Measurements from ENCODE around the gene FGF12. TPM values are rescaled to one million over a fixed set of nuclear protein-coding genes. Genes with fewer than 3 reads are reported as not detected.
"Not testable (repeated sequence)": the region's sequence is repeated elsewhere in the genome, so short reads cannot be mapped to it uniquely, and the experiment has no call there.

The FGF12 gene
- polyA plus RNA-seq, 12 donors = 1.8 to 15.5 (median 2.8) TPM; not detected in 1

DNA sequence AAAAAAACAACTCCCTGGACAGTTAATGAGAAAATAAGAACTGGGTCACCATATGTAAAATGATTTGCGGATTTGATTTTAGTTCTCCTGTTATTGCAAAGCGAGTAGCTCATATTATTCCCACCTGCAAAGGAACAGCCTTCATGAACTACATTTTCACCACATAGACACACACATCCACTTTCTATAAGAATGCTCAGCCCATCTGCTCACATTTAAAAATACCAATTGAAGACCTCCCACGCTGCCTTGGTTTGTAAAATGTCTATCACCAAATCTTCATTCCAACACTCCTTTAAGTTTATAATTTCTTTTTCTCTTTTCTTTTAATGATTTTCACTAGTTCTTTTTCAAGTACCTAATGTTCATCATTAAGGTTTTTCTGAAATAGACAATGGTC, 148.6 kb downstream of the FGF12 start:
- no peak for DNase-seq

DNA sequence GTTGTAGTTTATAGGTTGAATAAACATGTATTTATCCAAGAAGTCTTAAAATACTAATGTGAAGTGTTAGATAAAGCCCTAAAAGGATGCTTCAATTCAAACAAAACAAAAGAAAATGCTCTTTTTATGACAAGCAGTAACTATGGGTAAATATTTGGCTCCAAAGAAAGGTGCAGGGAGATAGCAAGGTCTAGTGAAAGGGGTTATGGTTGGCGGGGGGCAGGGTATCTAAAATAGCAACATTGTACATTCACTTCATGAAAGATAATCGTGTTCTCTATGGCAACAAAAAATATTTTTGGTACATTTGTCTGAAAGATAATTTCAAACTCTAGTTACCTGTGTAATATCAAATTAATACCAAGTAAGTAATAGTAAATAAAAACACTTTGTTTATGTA, 149.5 kb downstream of the FGF12 start:
- no peak for DNase-seq

DNA sequence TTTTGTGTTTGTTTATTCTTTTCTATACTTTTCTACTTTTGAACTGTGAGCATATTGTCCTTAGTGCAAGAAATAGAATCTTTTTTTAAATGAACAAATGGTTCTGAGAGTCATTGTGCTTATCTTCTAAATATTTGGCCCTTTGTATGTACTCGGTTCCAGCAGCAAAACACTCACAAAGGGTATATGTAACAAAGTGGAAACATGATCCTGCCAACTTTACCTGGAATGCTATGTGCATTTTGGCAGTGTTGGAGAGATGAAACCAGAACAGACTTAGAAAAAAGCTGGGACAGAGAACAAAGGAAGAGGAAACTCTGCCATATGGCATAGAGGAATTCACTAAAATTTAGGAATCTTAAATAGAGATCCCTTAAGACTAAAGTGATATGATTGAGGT, 150.1 kb downstream of the FGF12 start:
- no peak for DNase-seq

DNA sequence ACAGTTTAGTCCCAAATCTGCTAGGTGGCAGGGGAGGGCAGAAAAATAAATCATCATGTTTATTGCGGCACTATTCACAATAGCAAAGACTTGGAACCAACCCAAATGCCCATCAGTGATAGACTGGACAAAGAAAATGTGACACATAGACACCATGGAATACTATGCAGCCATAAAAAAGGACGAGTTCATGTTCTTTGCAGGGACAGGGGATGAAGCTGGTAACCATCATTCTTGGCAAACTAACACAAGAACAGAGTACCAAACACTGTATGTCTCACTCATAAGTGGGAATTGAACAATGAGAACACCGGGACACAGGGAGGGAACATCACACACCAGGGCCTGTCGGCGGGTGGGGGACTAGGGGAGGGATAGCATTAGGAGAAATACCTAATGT, 150.6 kb downstream of the FGF12 start:
- DNase-seq = not testable (repeated sequence)

DNA sequence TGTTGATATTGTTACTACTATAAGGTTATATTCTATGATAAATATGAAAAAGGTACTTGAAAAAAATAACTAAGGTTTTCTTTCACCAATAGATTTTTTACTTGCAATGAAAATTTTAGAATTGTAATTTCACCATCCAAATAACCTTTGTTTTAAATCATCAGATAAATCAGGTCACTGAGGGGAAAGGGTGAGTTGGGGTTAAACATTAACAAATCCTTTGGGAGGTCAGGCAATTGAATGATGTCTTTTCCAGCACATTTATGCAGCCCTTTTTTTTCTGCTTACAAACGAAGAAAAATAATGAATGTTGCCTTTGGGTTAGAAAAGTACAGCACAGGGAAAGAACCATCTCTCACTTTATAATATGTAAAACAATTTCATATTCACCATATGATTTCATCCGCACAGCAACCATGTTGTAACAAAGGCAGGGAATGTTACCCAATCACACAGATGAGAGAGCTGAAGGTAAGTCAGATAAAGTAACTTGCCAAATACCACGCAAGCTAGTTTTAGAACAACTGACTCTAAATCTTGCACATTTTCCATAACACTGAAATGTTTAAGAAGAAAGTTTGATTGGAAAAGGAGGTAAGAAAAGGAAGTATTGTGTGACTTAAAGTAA, 151.3 kb downstream of the FGF12 start:
- DNase-seq = no peak

DNA sequence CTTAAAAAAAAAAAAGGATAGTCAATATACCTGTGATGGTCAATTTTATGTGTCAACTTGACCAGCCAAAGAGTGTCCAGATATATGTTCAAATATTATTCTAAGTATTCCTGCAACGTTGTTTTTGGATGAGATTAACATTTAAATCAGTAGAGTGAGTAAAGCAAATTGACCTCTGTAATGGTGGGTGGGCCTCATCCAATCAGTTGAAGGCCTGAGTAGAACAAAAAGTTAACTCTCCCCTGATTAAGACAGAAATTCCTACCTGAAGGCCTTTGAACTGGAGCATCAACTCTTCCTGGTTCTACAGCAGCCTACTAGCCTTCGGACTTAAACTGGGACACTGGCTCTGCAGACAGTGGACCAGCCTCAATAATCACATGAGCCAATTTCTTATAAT, 154.1 kb downstream of the FGF12 start:
- no peak for DNase-seq

DNA sequence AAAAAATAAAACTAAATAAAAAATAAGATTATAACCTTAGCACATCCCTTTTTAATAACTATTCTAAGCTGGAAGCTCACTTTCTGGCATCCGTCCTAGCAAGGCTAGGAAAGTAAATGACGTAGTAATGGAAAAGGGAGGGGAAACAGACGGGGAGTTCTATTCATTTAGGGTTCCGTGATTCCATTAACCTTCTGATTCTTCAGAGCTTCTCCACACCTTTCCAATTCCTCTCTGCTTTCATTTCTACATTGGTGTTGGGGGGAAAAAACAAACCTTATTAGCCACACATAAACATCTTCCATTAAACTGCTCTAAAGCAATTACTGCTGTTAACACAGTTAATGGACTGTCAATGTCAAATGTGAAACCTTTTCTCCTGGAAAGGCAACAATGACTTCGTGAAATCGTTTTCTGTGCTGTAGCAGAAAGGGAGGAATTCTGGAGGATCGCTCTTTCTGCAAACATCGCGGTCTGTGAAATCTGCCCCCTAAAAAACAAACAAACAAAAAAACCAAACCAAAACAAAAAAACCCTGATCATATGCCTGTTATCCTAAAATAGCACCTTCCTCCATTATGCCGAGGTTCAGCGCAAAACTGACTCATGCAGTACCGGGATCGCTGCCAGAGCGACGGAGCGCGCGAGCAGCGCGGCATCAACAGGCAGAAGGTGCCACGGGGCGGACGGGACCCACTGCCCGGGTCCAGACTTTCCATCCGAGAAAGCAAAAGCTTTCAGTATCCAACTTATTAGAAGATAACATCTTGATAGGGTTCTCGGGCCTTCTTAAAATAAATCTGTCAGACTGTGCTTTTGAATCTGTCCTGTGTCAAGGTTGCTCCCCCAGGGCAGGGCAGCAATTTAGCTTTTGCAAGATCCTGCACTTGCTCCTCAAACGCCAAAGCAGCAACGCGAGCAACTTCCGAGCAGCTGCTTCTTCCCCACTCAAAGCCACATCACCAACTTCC, 156.2 kb downstream of the FGF12 start:
- peak; percentile 39 for DNase-seq

DNA sequence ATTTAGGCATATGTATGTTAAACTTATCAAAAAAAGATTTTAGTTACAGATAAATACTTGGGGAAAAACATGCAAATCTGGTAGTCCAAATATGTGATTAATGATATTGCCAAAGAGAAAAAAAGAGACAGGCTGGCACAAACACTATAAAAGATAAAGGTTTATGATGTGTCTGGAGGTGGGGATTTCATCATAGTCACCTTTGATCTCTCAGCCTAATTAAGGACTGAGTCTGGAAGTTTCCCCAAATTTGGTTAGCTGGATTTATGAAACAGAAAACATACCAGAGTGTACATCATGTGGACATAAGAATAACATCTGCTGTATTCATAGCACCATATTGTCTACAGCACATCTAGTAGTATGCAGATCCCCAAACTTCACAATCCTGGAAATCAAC, 157.0 kb downstream of the FGF12 start:
- no peak for DNase-seq

DNA sequence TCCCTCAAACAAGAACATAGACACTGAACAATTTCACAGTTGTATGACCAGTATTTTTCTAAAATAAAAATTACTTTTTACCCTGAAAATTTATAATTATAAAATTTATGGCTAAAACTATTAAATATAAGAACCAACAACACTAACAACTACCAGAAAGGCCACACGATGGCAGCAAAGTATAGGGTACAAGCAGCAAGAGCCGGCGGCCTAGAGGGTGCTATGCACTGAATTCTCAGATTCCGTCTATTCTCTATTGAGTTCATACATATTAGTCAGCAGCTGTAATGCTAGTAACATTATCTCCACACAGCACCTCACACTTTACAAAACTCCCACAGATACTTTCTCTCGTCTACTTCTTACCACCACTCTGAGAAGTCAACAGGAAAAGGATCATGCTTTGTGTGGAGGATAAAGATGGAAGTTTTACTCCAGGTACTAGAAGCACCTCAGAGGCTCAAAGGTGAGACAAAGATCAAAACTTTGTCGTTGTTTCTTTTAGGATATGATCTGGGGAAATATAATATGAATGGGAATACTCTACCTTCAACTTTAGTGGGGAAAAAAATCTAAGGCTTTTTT, 160.5 kb downstream of the FGF12 start:
- peak; percentile 77 for DNase-seq

DNA sequence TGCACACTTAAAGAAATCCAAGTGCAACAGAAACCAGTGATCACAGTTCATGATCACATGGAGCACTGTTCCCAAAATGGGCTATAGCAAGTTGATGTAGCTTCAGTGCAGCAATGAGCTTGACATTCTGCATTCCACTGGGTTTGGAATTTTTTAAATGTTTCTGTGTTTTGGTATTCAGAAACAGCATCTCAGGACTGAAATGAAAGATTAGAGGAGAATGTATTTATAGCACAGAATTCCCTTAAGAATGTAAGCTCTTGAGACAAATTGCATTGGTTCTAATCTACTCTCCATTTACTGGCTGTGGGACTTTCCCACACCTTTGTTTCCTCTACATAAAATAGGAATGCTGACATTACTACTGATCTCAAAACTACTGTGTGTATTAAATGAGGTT, 162.7 kb downstream of the FGF12 start:
- no peak for DNase-seq

DNA sequence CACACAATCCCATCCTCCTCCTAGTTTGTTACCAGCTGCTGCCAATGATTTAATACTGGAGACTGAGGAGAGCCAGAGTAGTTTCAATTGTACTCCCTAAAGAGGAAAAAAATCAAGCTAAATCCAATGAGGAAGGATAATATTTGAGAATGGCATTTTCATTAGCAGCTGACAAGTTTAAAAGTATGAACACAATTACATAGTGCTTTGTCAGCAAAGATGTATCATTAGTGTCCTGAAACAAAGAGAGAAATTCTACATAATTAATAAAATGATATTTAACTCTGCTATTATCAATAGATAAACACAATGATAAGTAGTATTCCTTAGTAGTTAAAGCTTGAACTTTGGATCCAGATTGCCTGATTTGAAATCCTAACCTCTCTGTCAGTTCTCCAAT, 163.9 kb downstream of the FGF12 start:
- DNase-seq = no peak

DNA sequence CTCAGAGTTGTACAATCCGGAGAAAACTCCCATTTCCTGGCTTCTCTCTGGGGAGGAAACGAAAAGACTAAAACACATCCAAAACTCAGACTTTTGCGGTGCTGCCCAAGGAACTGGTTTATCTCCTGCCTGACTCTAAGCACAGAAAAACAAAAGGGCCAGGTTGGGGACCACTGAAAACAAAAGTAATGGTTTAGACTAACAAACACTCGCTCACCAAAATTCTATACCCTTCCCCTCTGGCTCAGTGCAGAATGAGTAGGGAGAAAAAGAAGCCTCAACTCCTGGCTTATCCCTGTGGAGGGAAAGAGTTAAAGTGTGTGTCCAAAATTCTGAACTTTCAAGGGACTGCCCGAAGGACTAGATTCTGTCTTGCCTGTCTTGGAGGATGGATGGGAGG, 173.6 kb downstream of the FGF12 start:
- DNase-seq = no peak

DNA sequence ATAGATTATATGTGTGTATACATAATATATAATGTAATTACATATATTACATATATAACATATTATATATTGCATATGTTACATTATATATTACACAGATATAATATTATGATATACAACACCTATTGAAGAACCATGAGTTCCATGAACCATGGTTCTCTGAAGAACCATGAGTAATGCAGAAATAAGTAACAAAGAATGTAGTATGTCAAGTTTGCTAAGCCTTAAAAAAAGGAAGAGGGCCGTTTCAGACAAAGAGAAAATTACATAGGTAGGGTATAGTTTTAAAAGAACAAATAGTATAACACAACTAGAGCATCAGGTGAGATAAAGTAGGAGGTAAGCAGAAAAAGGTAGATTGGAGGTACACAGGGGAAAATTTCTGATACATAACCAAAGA, 177.0 kb downstream of the FGF12 start:
- DNase-seq = no peak

DNA sequence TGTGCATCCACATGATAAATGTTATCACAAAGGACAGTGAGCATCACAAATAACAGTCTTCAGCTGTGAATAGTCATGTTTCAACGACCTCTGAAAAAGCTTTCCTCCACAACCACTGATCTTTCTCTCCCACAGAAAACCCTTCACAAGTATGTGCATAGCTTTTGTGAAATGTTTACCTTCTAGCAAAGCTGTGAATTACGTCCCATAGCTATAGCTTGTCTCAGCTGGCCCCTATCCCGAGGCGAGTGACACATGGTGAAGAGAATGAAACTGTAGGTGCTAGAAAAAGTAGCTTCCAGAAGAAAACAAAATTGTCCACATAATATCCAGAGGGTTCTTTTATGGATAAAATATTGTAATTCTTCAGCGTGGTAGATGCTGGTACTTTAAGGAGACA, 182.0 kb downstream of the FGF12 start:
- DNase-seq = no peak

DNA sequence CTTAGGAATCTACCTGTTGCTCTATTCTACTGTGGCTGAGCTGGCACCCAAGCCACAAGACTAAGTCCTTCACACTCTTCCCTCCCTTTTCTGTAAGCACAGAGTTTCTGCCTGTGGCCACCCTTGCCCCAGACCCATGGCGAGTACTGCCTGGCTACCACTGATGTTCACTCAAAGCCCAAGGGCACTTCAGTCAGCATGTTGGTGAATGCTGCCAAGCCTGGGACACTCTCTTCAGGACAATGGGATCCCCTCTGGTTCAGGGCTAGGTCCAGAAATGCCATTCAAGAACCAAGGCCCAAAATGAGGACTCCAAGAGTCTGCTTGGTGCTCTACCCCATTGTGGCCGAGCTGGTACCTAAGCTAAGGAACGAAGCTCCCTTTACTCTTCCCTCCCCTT, 184.2 kb downstream of the FGF12 start:
- DNase-seq = no peak

DNA sequence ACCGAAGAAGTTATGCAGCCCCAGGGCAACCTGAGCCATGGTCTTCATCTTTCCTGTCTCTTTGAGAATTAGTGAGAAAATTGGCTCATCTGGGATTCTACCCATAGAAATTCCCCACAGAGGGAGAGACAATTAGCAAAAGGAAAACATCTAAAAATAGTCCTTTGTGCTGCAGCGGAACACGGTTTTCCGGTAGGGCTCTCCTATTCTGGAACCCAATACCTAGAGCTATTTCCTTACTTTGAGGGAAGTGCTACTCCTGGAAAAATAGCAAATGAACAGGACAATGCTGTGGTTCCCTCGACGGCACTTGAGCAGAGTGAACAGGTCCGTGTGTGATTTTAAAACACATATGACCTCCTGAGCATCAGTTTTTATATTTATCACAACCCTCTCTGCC, 210.5 kb downstream of the FGF12 start:
- no peak for DNase-seq

DNA sequence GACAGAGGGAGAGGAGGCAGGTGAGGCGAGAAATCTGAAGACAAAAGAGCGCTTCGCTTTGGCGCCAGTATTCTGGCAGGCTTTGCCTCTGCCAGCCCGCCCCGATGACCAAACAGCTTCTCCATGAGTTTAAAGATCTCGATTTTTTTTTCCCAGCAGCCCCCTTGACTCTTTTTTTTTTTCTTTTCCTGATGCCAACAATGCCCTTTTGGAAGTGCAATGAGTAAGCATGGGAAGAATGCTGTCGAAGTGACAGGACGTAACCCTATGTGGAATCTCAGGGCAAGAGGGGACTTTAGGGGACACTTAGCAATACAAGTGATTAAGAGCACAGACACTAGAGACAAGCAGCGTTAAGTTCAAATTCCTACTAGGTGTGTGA, 211.7 kb downstream of the FGF12 start:
- DNase-seq = no peak

DNA sequence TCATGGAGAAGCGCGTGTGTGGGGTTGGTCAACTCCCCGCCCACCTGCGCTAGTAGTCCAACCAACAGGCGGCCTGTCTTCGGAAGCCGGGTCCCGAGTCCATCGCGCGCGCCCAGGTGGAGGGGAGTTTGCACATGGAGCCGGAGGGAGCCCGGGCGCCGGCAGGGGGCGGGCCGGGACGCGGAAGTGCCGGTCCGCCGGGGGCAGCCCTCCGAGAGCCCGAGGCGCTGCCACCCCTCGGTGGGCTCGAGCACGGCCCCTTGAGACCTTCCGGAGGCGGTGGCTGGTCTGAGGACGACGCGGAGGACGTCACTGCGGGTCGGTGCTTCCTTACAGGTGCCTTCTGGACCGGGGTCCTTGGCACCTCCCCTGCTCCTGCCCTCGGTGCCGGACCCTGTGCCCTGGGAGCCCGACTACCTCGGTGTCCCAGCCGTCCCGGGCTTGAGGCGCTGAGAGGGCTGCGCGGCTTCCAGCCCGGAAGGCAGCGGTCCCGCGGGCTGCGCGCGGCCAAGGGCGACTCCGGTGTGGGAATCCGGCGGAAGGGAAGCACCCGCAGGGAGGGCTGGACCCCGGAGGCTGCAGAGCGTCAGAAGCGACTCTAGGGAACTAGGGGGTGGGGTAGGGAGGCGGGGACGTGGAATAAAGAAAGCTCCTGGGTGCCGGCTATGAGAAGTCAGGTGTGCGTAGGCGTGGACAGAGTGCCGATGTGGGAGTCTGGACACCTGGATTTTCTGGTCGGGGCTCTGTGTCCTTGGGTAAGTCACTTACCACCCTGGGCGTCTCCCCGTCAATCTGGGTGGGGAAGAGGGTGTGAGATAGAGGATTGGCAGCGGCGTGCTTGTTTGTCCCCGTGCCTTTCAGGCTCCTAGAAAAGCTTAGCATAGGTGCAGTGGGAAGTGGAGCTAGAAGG, 212.3 kb downstream of the FGF12 start:
- DNase-seq = no peak

DNA sequence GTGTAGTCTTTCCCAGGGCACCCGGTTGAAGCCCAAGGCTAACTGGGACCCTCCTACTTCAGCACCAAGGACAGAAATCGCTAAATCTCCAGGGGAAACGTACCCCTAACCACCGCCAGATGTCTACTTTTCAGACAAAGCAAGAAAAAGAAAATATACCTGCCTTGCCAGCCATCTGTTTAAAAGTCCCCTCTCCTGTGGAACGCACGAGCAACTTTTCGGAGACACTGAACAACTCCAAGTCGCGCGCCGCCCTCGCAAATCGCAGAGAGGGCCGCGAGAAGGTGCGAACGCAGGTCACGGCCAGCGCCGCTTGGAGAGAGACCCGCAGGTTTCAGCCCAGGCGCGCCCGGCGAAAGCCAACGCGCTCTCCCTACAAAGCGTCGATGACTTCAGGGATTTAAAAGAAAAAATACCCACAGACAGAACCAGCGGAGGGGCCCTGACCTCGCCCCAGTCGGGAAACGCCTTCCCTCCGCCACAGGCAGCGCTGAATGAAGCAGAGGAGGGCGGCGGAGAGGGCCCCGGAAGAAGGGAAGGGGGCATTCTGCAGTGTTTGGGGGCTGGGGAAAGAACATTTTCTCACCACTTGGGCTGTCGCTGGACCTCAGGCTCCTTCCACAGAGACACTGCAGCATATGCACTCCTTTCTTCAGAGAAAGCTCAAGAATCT, 213.1 kb downstream of the FGF12 start:
- peak; percentile 26 for DNase-seq

DNA sequence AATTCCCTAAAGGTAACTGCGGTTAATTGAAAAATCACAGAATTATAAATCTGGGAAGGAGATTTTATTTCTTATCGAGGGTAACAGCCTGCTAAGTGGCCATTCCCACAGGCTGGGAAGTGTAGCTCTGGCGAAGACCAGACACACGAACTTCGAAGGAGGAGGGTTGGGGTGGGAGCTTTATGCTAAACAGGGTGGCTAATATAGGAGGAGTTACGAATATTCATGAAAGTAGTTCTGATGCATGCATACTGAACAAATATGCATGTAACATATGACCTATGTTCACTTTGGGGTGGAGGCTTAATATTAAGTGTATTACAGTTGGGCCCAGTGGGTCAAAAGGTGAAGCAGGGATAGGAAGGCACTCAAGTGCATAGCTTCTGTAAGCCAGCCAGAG, 221.6 kb downstream of the FGF12 start:
- DNase-seq = no peak

DNA sequence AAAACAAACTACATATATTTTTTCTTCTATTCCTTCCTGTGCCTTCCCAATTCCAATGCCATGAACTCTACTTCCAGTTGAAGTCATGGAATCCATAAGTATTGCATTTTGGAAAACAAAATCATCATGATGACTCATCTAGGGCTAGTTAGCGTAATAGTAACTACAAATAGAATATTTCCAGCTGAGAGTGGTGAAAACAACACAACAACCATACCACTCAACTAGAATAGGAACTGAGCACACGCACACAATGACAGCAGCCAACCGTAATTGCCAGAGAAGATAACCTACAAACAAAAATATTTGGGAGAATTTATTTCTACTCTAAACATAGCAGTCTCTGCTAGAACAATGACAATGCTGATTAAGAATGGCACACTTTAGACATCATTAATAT, 225.9 kb downstream of the FGF12 start:
- DNase-seq = no peak
